SK-N-MC (cell line): Measurements from ENCODE around the gene CHST9.

Source experiments
- EZH2 ChIP-seq: fragments of 200-600 bp; sonication (generic); IDR thresholded peaks from one replicate; pipeline ENCODE4 v1.6.1; 2017; ENCODE audit warnings: antibody characterized with exemption
- POLR2AphosphoS5 ChIP-seq: IDR thresholded peaks from 2 replicates; pipeline ENCODE4 v1.6.1; 2012; ENCODE audit warnings: mild to moderate bottlenecking, low read depth, low read length, borderline replicate concordance

- TF ChIP-seq EZH2: no peak
- no peak for TF ChIP-seq POLR2AphosphoS5
Measured at GRCh38 chr18:26865557-26865956, 319.6 kb downstream of the CHST9 start, which contains the start of gene AQP4.
